DND-41 (cell line): ENCODE measurements around the gene RNF220.

Experiments used
- EZH2 ChIP-seq: IDR thresholded peaks from 3 replicates; pipeline ENCODE4 v1.6.1; 2012; ENCODE audit warnings: borderline replicate concordance, low read depth, mild to moderate bottlenecking, moderate library complexity, low read length, inconsistent platforms; ENCODE audit not compliant: severe bottlenecking
- TF ChIP-seq, protein P1 (sequence below): IDR thresholded peaks from 2 replicates; pipeline ENCODE4 v1.5.1; 2012; ENCODE audit warnings: borderline replicate concordance, low read length, moderate library complexity, mild to moderate bottlenecking; ENCODE audit not compliant: poor library complexity, severe bottlenecking; ENCODE audit errors: extremely low read depth

- TF ChIP-seq, protein P1, sequence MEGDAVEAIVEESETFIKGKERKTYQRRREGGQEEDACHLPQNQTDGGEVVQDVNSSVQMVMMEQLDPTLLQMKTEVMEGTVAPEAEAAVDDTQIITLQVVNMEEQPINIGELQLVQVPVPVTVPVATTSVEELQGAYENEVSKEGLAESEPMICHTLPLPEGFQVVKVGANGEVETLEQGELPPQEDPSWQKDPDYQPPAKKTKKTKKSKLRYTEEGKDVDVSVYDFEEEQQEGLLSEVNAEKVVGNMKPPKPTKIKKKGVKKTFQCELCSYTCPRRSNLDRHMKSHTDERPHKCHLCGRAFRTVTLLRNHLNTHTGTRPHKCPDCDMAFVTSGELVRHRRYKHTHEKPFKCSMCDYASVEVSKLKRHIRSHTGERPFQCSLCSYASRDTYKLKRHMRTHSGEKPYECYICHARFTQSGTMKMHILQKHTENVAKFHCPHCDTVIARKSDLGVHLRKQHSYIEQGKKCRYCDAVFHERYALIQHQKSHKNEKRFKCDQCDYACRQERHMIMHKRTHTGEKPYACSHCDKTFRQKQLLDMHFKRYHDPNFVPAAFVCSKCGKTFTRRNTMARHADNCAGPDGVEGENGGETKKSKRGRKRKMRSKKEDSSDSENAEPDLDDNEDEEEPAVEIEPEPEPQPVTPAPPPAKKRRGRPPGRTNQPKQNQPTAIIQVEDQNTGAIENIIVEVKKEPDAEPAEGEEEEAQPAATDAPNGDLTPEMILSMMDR, result no peak
- TF ChIP-seq EZH2, result no peak
These were observed 47.3 kb upstream of the RNF220 start for GRCh38 chr1:44357710-44358109.
